OCI-LY7 (cell line): ENCODE results near the gene CYSLTR1.

Experiments
- EZH2phosphoT487 ChIP-seq: fragments of 200-600 bp; sonication (generic); IDR thresholded peaks from 2 replicates; pipeline ENCODE4 v1.6.1; 2018; ENCODE audit warnings: low read depth, borderline replicate concordance, mild to moderate bottlenecking, mixed run types, antibody characterized with exemption, low read length, moderate library complexity, mixed read lengths
- TF ChIP-seq, protein P1 (sequence below): fragments of 200-600 bp; sonication (generic); conservative IDR thresholded peaks from 2 replicates; pipeline ENCODE4 v1.5.1; 2014; ENCODE audit warnings: mild to moderate bottlenecking, antibody characterized with exemption, low read length, moderate library complexity, mixed read lengths

DNA sequence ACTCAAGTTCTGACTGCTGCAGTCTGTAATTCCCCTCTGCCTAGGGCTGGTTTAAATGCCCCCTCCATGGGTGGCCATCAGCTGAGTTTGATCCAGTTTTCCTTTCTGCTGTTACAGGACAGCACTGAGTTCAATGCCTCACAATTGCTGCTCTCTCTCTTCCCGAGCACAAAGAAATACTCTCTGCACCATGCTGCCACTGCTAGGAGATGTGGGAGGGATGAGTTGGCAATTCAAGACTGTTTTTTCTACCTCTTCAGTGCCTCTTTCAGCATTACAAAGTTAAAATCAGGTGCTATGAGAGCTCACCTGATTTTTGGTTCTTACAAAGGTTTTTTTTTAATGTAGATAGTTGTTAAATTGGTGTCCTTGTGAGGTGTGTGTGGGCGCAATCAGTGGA is 24.3 kb downstream of the CYSLTR1 start:
- TF ChIP-seq, protein P1, sequence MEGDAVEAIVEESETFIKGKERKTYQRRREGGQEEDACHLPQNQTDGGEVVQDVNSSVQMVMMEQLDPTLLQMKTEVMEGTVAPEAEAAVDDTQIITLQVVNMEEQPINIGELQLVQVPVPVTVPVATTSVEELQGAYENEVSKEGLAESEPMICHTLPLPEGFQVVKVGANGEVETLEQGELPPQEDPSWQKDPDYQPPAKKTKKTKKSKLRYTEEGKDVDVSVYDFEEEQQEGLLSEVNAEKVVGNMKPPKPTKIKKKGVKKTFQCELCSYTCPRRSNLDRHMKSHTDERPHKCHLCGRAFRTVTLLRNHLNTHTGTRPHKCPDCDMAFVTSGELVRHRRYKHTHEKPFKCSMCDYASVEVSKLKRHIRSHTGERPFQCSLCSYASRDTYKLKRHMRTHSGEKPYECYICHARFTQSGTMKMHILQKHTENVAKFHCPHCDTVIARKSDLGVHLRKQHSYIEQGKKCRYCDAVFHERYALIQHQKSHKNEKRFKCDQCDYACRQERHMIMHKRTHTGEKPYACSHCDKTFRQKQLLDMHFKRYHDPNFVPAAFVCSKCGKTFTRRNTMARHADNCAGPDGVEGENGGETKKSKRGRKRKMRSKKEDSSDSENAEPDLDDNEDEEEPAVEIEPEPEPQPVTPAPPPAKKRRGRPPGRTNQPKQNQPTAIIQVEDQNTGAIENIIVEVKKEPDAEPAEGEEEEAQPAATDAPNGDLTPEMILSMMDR, result no peak
- TF ChIP-seq EZH2phosphoT487, result no peak
